ENCODE data around the gene DNAH7.
"Not testable (repeated sequence)": the region's sequence is repeated elsewhere in the genome, so short reads cannot be mapped to it uniquely, and the experiment has no call there.

DNAH7 gene

DNA sequence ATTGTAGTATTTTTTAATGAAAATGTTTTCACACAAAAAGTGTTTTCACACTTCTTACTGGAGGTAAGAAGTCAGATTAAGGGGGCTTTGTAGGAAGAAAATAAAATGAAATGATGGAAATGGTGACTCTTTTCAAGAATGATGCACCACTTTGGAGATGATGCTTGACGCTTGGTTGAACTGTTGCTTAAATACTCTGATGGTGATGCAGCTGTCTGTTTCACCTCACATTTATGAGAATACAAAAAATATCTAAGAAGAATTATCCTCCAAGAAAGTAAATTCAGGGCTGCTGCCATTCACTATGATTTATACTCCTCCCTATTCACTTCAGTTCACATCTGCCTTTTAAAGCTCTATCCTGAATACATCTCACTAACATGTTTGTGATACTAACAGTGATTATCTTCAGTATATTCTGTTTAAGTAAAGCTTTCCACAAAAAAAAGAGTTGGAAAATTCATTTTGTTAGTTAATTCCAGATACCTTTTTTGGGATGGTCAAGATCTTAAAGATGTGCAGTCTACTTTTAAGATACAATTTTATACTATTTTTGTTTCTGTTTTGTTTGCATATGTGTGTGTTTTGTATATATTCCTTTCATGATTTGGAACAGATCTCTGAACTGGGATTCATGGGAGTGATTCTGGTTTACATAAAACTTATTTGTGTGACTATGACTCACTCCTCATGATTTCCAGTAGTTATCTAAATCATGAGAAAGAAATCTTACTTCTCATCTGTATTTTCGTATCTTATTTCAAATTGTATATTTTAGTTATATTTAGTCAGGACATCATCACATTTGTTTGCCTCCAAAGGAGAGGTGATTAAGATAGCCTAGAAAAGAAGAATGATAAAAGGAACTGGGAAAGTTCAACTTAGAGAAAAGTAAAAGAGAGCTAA lies 358.5 kb downstream of the DNAH7 start:
- DNase-seq = peak; percentile 38

DNA sequence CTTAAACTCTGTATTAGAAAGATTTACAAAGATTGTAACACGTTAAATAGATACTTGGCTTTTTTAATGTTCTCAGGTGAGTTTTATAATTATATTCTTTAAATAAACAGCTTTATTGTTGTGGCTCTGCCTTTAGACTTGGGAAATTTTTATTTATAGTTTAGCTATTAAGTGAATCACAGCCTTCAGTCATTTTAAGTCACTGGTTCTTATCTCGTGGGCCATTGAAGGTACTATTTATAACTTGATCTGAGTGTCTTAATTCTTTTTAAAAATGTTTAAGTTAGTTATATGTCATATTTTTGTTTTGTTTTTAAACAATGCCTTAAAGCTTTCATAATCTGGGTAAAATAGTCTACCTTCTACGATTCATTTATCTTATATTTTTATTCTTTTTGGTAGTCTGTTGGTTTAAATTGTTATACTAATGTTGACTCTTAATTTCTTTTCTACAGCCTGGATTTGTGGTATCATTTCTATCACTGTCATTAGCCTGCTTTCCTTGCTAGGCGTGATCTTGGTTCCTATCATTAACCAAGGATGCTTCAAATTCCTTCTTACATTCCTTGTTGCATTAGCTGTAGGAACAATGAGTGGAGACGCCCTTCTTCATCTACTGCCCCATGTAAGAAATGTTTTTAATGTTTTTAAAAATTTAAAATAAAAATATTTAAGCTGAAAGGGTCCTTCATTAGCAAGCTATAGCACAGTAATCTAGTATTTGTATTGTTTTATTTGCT lies 362.3 kb downstream of the DNAH7 start:
- DNase-seq = peak; percentile 52

DNA sequence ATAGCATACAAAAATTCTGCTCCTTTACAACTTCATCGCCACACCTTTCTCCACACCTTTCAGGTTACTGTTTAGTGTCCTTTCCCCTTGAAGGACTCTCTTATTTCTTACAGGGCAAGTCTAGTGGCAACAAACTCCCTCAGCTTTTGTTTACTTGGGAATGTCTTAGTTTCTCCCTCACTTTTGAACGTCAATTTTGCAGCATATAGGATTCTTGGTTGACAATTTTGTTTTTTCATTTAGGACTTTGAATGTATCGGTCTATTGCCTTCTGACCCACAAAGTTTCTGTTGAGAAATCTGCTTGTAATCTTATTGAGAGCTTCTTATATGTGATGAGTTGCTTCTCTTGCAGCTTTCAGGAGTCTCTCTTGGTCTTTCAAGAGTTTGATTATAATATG lies 368.2 kb downstream of the DNAH7 start:
- no peak for DNase-seq

DNA sequence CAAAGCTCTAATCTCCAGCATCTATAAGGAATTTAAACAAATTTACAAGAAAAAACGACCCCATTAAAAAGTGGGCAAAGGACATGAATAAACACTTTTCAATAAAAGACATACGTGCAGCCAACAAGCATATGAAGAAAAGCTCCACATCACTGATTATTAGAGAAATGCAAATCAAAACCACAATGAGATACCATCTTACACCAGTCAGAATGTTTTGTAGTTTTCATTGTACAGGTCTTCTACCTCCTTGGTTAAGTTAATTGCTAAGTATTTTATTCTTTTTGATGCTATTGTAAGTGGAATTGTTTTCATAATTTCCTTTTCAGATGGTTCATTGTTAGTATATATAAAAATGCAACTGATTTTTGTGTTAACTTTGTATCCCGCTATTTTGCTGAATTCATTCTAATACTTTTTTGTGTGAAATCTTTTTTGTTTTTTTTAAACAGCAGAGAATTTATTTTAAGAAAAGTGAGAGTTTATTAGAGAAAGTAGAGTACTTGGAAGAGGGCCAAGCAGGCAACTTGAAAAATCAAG lies 370.9 kb downstream of the DNAH7 start:
- DNase-seq = no peak

DNA sequence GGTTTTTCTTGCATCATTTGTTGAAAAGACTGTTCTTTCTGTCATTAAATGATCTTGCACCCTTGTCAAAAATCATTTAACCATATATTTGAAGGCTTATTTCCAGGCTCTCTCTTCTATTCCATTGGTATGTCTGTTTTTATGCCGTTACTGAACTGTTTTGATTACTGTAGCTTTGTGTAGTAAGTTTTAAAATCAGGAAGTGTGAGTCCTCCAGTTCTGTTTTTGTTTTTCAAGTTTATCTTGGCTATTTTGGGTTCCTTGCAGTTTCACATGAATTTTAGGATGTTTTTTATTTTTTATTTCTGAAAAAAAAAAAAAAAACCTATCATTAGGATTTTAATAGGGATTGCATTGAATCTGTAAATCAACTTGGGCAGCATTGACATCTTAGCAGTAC lies 372.6 kb downstream of the DNAH7 start:
- DNase-seq = no peak

DNA sequence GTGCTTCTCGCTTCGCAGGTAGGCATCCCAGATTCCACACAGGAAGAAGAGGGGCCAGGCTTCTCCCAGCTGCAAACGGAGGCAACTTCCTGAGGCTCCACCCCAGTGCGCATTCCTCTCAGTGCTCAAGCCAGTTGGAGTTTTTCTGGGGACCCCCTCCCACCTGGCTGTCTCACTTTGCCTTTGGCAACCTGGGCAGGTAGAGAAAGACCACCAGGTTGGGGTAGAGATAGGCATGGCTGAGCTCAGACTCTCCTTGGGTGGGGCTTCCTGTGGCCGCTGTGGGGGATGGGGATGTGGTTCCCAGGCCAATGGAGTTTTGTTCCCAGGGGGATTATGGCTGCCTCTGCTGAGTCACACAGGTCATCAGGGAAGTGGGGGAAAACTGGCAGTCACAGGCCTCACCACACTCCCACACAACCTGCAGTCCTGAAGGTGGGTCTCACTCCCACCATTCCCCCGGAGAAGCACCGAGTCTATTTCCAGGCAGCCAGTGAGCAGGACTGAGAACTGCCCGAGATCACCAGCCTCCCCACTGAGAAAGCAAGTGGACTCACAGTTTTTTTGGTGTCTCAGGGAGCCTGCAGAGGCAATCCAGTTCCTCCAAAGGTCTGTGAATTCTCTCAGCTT lies 373.5 kb downstream of the DNAH7 start:
- DNase-seq = peak; percentile 1

DNA sequence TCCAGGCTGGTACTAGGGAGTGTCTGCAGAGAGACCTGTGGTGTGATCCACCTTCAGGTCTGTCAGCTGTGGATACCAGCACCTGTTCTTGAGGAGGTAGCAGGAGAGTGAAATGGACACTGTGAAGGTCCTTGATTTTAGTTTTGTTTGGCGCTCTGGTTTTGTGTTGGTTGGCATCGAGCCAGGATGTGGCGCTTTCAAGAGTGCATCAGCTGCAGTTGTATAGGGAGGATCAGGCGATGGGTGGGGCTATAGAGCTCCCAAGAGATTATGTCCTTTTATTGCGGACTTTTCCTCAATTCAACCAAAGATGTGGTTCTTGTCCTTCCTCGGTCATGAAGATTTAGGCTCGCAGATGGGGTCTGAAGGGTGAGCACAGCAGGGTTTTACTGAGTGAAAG lies 374.1 kb downstream of the DNAH7 start:
- DNase-seq = no peak

DNA sequence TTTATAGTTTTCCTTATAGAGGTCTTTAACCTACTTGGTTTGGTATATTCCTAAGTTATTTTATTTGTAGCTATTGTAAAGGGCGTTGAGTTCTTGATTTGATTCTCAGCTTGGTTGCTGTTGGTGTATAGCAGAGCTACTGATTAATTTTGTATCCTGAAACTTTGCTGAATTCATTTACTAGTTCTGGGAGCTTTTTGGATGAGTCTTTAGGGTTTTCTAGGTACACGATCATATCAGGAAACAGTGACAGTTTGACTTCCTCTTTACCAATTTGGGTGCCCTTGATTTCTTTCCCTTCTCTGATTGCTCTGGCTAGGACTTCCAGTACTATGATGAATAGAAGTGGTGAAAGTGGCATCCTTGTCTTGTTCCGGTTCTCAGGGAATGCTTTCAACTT lies 376.1 kb downstream of the DNAH7 start:
- DNase-seq = not testable (repeated sequence)
